ENCODE results near the gene STAB2. TPM values are rescaled to one million over a fixed set of nuclear protein-coding genes. Genes with fewer than 3 reads are reported as not detected.

STAB2 gene
- total and polyA plus RNA-seq, 2 of the 4 experiments (the other 2 are of a cell fraction), result not detected

DNA sequence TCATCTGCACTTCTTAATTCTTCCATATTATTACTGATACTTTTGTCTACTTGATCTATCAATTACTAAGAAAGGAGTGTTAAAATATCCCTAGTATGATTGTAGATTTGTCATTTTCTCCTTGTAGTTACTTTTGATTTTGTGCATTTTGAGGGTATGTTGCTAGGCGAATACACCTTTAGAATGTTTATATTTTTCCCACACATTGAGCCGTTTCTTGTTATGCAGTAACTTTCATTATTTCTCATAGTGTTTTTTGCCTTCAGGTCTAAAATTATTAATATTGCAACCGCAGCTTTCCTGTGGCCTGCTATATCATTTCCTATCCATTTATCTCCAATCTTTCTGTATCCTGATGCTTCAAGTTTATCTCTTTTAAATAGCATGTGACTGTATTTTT is 46.8 kb upstream of the STAB2 start:
- H3K9me1 ChIP-seq (ENCODE audit: insufficient read depth, low read length), result no peaks in the 10 kb centered on the region
- dilution Hi-C loops (cut with HindIII; ENCODE audit: low sequenced_read_pairs, unreplicated experiment), result no loop called here
- H3K9ac ChIP-seq (ENCODE audit: low read depth, low read length), result no peak overlapping the region
- no peak overlapping the region for H3K18ac ChIP-seq (ENCODE audit: low read depth, low read length)
- no peak for ATAC-seq (ENCODE audit: low read depth)
- in situ Hi-C loops (cut with MboI; ENCODE audit: low sequenced_read_pairs), result no loop called here
- no peaks in the 10 kb centered on the region for H3K36me3 ChIP-seq (ENCODE audit: control insufficient read depth, insufficient read depth, low read length)
- no peak overlapping the region for H3K56ac ChIP-seq (ENCODE audit: extremely low read depth, insufficient read depth, low read length)
- no peak overlapping the region for H3K4me2 ChIP-seq (ENCODE audit: low read depth, low read length)
- no TSS peak for BruUV-seq (replicated peaks)
- POLR2A ChIA-PET (ENCODE audit: unreplicated experiment), result no interaction called here
- CTCF ChIA-PET, result interaction anchor here (2.0 kb wide), 1 partner anchor 8 kb away, joined by 6 read pairs; no protein-coding TSS in a partner anchor
- no peak overlapping the region for H2AK9ac ChIP-seq (replicated peaks; ENCODE audit: low read depth, low read length, poor library complexity)
- H3K27ac ChIP-seq (ENCODE audit: insufficient read depth, low read length), result no peak overlapping the region
- no peak for DNase-seq
- H3K9me3 ChIP-seq (ENCODE audit: control insufficient read depth, insufficient read depth, low read length), result no peaks in the 10 kb centered on the region
- H3K4me3 ChIP-seq (ENCODE audit: insufficient read depth, low read depth, low read length), result no peak overlapping the region
- H3K4me1 ChIP-seq (ENCODE audit: control insufficient read depth, insufficient read depth, low read length), result no peaks in the 10 kb centered on the region
- H3K4ac ChIP-seq (ENCODE audit: low read depth, low read length), result no peak overlapping the region
- intact Hi-C loops (cut with micrococcal nuclease), result loop anchor here (10.0 kb wide), 1 partner anchor 766 kb away; no protein-coding TSS in a partner anchor
- H2AFZ ChIP-seq (replicated peaks; ENCODE audit: low read length, poor library complexity), result no peak overlapping the region
- H2BK5ac ChIP-seq (ENCODE audit: low read depth, low read length, poor library complexity, severe bottlenecking), result no peak overlapping the region
- no peak overlapping the region for H2AK5ac ChIP-seq (ENCODE audit: low read depth, low read length)
- no peaks in the 10 kb centered on the region for H3K79me1 ChIP-seq (ENCODE audit: low read depth in 1 of 2, low read length in 2 of 2)
- no peaks in the 10 kb centered on the region for H4K20me1 ChIP-seq (ENCODE audit: insufficient read depth, low read length)
- WGBS, 2 experiments (ENCODE audit: extremely low coverage in 2 of 2, insufficient read length in 1 of 2), result no CpG with 5 or more reads among the region's 3 CpGs
- no peak overlapping the region for H3K14ac ChIP-seq (replicated peaks; ENCODE audit: low read depth, low read length)
- TF ChIP-seq RCOR1 (IDR thresholded peaks at IDR 0.05; ENCODE audit: insufficient replicate concordance, low read length) (no peak), MAZ (IDR thresholded peaks at IDR 0.05; ENCODE audit: borderline replicate concordance, low read depth, low read length) (no peak), BHLHE40 (IDR thresholded peaks at IDR 0.05; ENCODE audit: low read depth, low read length) (no peak), RAD21 (IDR thresholded peaks at IDR 0.05; ENCODE audit: low read length) (no peak), SMC3 (IDR thresholded peaks at IDR 0.05; ENCODE audit: low read depth, low read length) (no peak), CEBPB (IDR thresholded peaks at IDR 0.05; ENCODE audit: low read depth, low read length) (no peak), RFX5 (IDR thresholded peaks at IDR 0.05; ENCODE audit: low read depth, low read length) (no peak), FOS (IDR thresholded peaks at IDR 0.05; ENCODE audit: low read depth, low read length) (no peak), MXI1 (IDR thresholded peaks at IDR 0.05; ENCODE audit: borderline replicate concordance, low read depth, low read length) (no peak), POLR2A (IDR thresholded peaks at IDR 0.05; ENCODE audit: low read depth, low read length) (no peak), MAFK (IDR thresholded peaks at IDR 0.05; ENCODE audit: low read depth, low read length) (no peak), CHD1 (IDR thresholded peaks at IDR 0.05; ENCODE audit: low read depth, low read length) (no peak), NFE2L2 (IDR thresholded peaks at IDR 0.05; ENCODE audit: low read depth, low read length) (no peak), CTCF (conservative IDR thresholded peaks at IDR 0.05; ENCODE audit: low read depth, low read length) (no peak)
- TF ChIP-seq, protein P1, sequence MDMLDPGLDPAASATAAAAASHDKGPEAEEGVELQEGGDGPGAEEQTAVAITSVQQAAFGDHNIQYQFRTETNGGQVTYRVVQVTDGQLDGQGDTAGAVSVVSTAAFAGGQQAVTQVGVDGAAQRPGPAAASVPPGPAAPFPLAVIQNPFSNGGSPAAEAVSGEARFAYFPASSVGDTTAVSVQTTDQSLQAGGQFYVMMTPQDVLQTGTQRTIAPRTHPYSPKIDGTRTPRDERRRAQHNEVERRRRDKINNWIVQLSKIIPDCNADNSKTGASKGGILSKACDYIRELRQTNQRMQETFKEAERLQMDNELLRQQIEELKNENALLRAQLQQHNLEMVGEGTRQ (IDR thresholded peaks at IDR 0.05; ENCODE audit: low read depth, low read length), result no peak
- TF ChIP-seq, protein P2, sequence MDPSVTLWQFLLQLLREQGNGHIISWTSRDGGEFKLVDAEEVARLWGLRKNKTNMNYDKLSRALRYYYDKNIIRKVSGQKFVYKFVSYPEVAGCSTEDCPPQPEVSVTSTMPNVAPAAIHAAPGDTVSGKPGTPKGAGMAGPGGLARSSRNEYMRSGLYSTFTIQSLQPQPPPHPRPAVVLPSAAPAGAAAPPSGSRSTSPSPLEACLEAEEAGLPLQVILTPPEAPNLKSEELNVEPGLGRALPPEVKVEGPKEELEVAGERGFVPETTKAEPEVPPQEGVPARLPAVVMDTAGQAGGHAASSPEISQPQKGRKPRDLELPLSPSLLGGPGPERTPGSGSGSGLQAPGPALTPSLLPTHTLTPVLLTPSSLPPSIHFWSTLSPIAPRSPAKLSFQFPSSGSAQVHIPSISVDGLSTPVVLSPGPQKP (IDR thresholded peaks at IDR 0.05; ENCODE audit: borderline replicate concordance, low read depth, low read length), result no peak
- no peak overlapping the region for H3K23ac ChIP-seq (ENCODE audit: low read depth, low read length)
- H2BK20ac ChIP-seq (ENCODE audit: low read depth, low read length), result no peak overlapping the region
- H2BK15ac ChIP-seq (ENCODE audit: low read depth, low read length), result no peak overlapping the region
- H4K8ac ChIP-seq (ENCODE audit: low read depth in 2 of 2, low read length in 2 of 2), result no peak overlapping the region
- H2BK120ac ChIP-seq (ENCODE audit: low read depth, low read length), result no peak overlapping the region
- H4K5ac ChIP-seq (ENCODE audit: low read depth, low read length), result no peak overlapping the region
- H3K27me3 ChIP-seq (ENCODE audit: control insufficient read depth, insufficient read depth, low read length), result no peaks in the 10 kb centered on the region
- no peak overlapping the region for H4K91ac ChIP-seq (ENCODE audit: insufficient read depth, low read depth, low read length)
